IPS-11a (cell line): ENCODE data around the gene GBP4.
"Not testable (repeated sequence)": the region's sequence is repeated elsewhere in the genome, so short reads cannot be mapped to it uniquely, and the experiment has no call there.

ENCODE experiments used
- H3K4me3 ChIP-seq: one replicate; pipeline ENCODE4 v1.5.1; 2013; ENCODE audit warnings: low read depth, low read length, control low read depth

Gene GBP4

GRCh38 chr1:89198491-89199072 is at the start of gene GBP4:
TSS of gene GBP4 (minus strand) at chr1:89198942. CDS start at chr1:89198834, 108 bp downstream.
- no peak within 1 kb of the TSS for H3K4me3 ChIP-seq

GRCh38 chr1:89243046-89243445 is 44.3 kb upstream of the GBP4 start:
- H3K4me3 ChIP-seq = no peak overlapping the region

GRCh38 chr1:89221341-89221740 is 22.6 kb upstream of the GBP4 start:
- no peak overlapping the region for H3K4me3 ChIP-seq

- H3K4me3 ChIP-seq = not testable (repeated sequence)
Measured at GRCh38 chr1:89219851-89220250, 21.1 kb upstream of the GBP4 start.

- not testable (repeated sequence) for H3K4me3 ChIP-seq
Measured at GRCh38 chr1:89218941-89219340, 20.2 kb upstream of the GBP4 start.

GRCh38 chr1:89213347-89213746 is 14.6 kb upstream of the GBP4 start:
- no peak overlapping the region for H3K4me3 ChIP-seq

- no peak overlapping the region for H3K4me3 ChIP-seq
Measured at GRCh38 chr1:89211035-89211634, 12.4 kb upstream of the GBP4 start.

GRCh38 chr1:89206373-89206772 is 7.6 kb upstream of the GBP4 start:
- no peak overlapping the region for H3K4me3 ChIP-seq

- no peak overlapping the region for H3K4me3 ChIP-seq
Measured at GRCh38 chr1:89203166-89203565, 4.4 kb upstream of the GBP4 start.

GRCh38 chr1:89201106-89201794 is 2.5 kb upstream of the GBP4 start:
- H3K4me3 ChIP-seq = no peak overlapping the region

GRCh38 chr1:89200663-89201062 is 1.9 kb upstream of the GBP4 start:
- no peak overlapping the region for H3K4me3 ChIP-seq

GRCh38 chr1:89199525-89200031 is 836 bp upstream of the GBP4 start:
- no peak overlapping the region for H3K4me3 ChIP-seq

GRCh38 chr1:89198081-89198480 is 661 bp downstream of the GBP4 start:
- no peak overlapping the region for H3K4me3 ChIP-seq

GRCh38 chr1:89195476-89195875 is 3.3 kb downstream of the GBP4 start:
- no peak overlapping the region for H3K4me3 ChIP-seq

GRCh38 chr1:89191314-89191713 is 7.4 kb downstream of the GBP4 start:
- H3K4me3 ChIP-seq = no peak overlapping the region

- H3K4me3 ChIP-seq = no peak overlapping the region
Measured at GRCh38 chr1:89190017-89190416, 8.7 kb downstream of the GBP4 start.

- H3K4me3 ChIP-seq = no peak overlapping the region
Measured at GRCh38 chr1:89179343-89179742, 19.4 kb downstream of the GBP4 start.

GRCh38 chr1:89176971-89177370 is 21.8 kb downstream of the GBP4 start:
- H3K4me3 ChIP-seq = no peak overlapping the region

- H3K4me3 ChIP-seq = no peak within 1 kb of the TSS
Measured at GRCh38 chr1:89175601-89176256, 23.0 kb downstream of the GBP4 start, which contains the start of gene GBP7. TSS of gene GBP7 (minus strand) at chr1:89176003. CDS start at chr1:89171935, 4,068 bp downstream.

GRCh38 chr1:89174491-89174890 is 24.3 kb downstream of the GBP4 start:
- no peak overlapping the region for H3K4me3 ChIP-seq

GRCh38 chr1:89172468-89173143 is 26.1 kb downstream of the GBP4 start:
- H3K4me3 ChIP-seq = no peak overlapping the region
